ENCODE results near the gene TUBD1. TPM values are rescaled to one million over a fixed set of nuclear protein-coding genes. Genes with fewer than 3 reads are reported as not detected.

TUBD1 gene
- total RNA-seq, 2 experiments from 2014 or later = 12.3 to 13.8 TPM

- ChIA-PET POLR2A (interaction anchor here (0.5 to 3.6 kb wide), 8 partner anchors 10 to 281 kb away, joined by 3 to 47 read pairs (median 7); no protein-coding TSS in a partner anchor), CTCF (interaction anchor here (0.6 to 2.4 kb wide), 12 partner anchors 10 to 388 kb away, joined by 3 to 9 read pairs (median 4); no protein-coding TSS in a partner anchor)
- DNase-seq = no peak
- H3K36me3 Mint-ChIP-seq (ENCODE audit: low read depth) = peaks cover 18% of the 10 kb centered on the region
- H3K27me3 Mint-ChIP-seq = no peaks in the 10 kb centered on the region
- no peaks in the 10 kb centered on the region for H3K9me3 Mint-ChIP-seq
- H3K4me3 Mint-ChIP-seq = peak overlapping the region; percentile 71
- peaks cover 74% of the 10 kb centered on the region for H3K4me1 Mint-ChIP-seq
- peak overlapping the region; percentile 96 for H3K27ac Mint-ChIP-seq
Measured at GRCh38 chr17:59827721-59828477, 64.8 kb downstream of the TUBD1 start.

- H3K4me1 Mint-ChIP-seq = peaks cover 70% of the 10 kb centered on the region
Measured at GRCh38 chr17:59826706-59827453, 65.9 kb downstream of the TUBD1 start.

GRCh38 chr17:59825533-59826322, 67.0 kb downstream of the TUBD1 start:
- H3K4me3 Mint-ChIP-seq = peak overlapping the region; percentile 58
- ChIA-PET POLR2A (interaction anchor here (0.6 to 1.7 kb wide), 5 partner anchors 12 to 72 kb away, joined by 3 to 7 read pairs (median 5); no protein-coding TSS in a partner anchor), CTCF (interaction anchor here (1.0 to 1.3 kb wide), 4 partner anchors 11 to 72 kb away, joined by 3 to 5 read pairs (median 3); no protein-coding TSS in a partner anchor)
- H3K36me3 Mint-ChIP-seq (ENCODE audit: low read depth) = peaks cover 23% of the 10 kb centered on the region
- H3K4me1 Mint-ChIP-seq = peaks cover 62% of the 10 kb centered on the region
- H3K27me3 Mint-ChIP-seq = no peaks in the 10 kb centered on the region
- no peaks in the 10 kb centered on the region for H3K9me3 Mint-ChIP-seq
- DNase-seq = no peak
- peak overlapping the region; percentile 96 for H3K27ac Mint-ChIP-seq

More at GRCh38 chr17:59826706-59827453, 65.9 kb downstream of the TUBD1 start:
- DNase-seq = no peak
- peak overlapping the region; percentile 58 for H3K4me3 Mint-ChIP-seq
- H3K9me3 Mint-ChIP-seq = no peaks in the 10 kb centered on the region
- H3K27ac Mint-ChIP-seq = peak overlapping the region; percentile 96
- POLR2A ChIA-PET = interaction anchor here (0.7 to 3.6 kb wide), 5 partner anchors 11 to 41 kb away, joined by 4 to 47 read pairs (median 9); no protein-coding TSS in a partner anchor
- H3K36me3 Mint-ChIP-seq (ENCODE audit: low read depth) = peaks cover 25% of the 10 kb centered on the region
- H3K27me3 Mint-ChIP-seq = no peaks in the 10 kb centered on the region
- CTCF ChIA-PET = interaction anchor here (0.5 to 1.5 kb wide), 6 partner anchors 9 to 74 kb away, joined by 3 to 5 read pairs (median 4); no protein-coding TSS in a partner anchor

GRCh38 chr17:59815965-59816364, 76.8 kb downstream of the TUBD1 start:
- CTCF ChIA-PET = interaction anchor here (0.6 to 1.3 kb wide), 4 partner anchors 17 to 71 kb away, joined by 3 to 4 read pairs (median 4); no protein-coding TSS in a partner anchor
- no peak overlapping the region for H3K27ac Mint-ChIP-seq
- POLR2A ChIA-PET = no interaction called here
- H3K27me3 Mint-ChIP-seq = no peaks in the 10 kb centered on the region
- H3K9me3 Mint-ChIP-seq = peaks cover 3% of the 10 kb centered on the region
- peaks cover 31% of the 10 kb centered on the region for H3K4me1 Mint-ChIP-seq
- no peak overlapping the region for H3K4me3 Mint-ChIP-seq
- no peak for DNase-seq
- peaks cover 44% of the 10 kb centered on the region for H3K36me3 Mint-ChIP-seq (ENCODE audit: low read depth)

GRCh38 chr17:59814685-59815084, 78.1 kb downstream of the TUBD1 start:
- Mint-ChIP-seq H3K27ac (no peak overlapping the region), H3K9me3 (no peaks in the 10 kb centered on the region), H3K4me1 (peaks cover 22% of the 10 kb centered on the region), H3K4me3 (no peak overlapping the region), H3K36me3 (ENCODE audit: low read depth) (peaks cover 37% of the 10 kb centered on the region), H3K27me3 (no peaks in the 10 kb centered on the region)
- CTCF ChIA-PET = interaction anchor here (1.0 to 1.5 kb wide), 2 partner anchors 10 to 14 kb away, joined by 3 to 5 read pairs; no protein-coding TSS in a partner anchor
- POLR2A ChIA-PET = no interaction called here
- DNase-seq = no peak

- peaks cover 37% of the 10 kb centered on the region for H3K36me3 Mint-ChIP-seq (ENCODE audit: low read depth)
- POLR2A ChIA-PET = no interaction called here
- no peaks in the 10 kb centered on the region for H3K9me3 Mint-ChIP-seq
- H3K4me1 Mint-ChIP-seq = peaks cover 22% of the 10 kb centered on the region
- DNase-seq = no peak
- H3K4me3 Mint-ChIP-seq = no peak overlapping the region
- no peaks in the 10 kb centered on the region for H3K27me3 Mint-ChIP-seq
- CTCF ChIA-PET = interaction anchor here (1.0 to 1.5 kb wide), 2 partner anchors 11 to 15 kb away, joined by 3 to 5 read pairs; no protein-coding TSS in a partner anchor
- no peak overlapping the region for H3K27ac Mint-ChIP-seq
Measured at GRCh38 chr17:59814276-59814675, 78.5 kb downstream of the TUBD1 start.

- Mint-ChIP-seq H3K27me3 (no peaks in the 10 kb centered on the region), H3K4me1 (peaks cover 26% of the 10 kb centered on the region), H3K27ac (peak overlapping the region; percentile 57), H3K4me3 (no peak overlapping the region), H3K36me3 (ENCODE audit: low read depth) (peaks cover 45% of the 10 kb centered on the region), H3K9me3 (no peaks in the 10 kb centered on the region)
- ChIA-PET POLR2A (no interaction called here), CTCF (interaction anchor here (0.5 kb wide), 1 partner anchor 42 kb away, joined by 4 read pairs; no protein-coding TSS in a partner anchor)
- no peak for DNase-seq
Measured at GRCh38 chr17:59812139-59812538, 80.6 kb downstream of the TUBD1 start.

- DNase-seq = no peak
- H3K9me3 Mint-ChIP-seq = no peaks in the 10 kb centered on the region
- ChIA-PET POLR2A (no interaction called here), CTCF (interaction anchor here (1.2 to 2.1 kb wide), 2 partner anchors 9 to 22 kb away, joined by 4 to 5 read pairs; no protein-coding TSS in a partner anchor)
- H3K4me1 Mint-ChIP-seq = peaks cover 26% of the 10 kb centered on the region
- no peaks in the 10 kb centered on the region for H3K27me3 Mint-ChIP-seq
- H3K36me3 Mint-ChIP-seq (ENCODE audit: low read depth) = peaks cover 43% of the 10 kb centered on the region
- H3K4me3 Mint-ChIP-seq = no peak overlapping the region
- H3K27ac Mint-ChIP-seq = no peak overlapping the region
Measured at GRCh38 chr17:59811209-59811608, 81.5 kb downstream of the TUBD1 start.

- H3K27ac Mint-ChIP-seq = no peak overlapping the region
- ChIA-PET CTCF (interaction anchor here (1.2 to 2.1 kb wide), 2 partner anchors 9 to 22 kb away, joined by 4 to 5 read pairs; no protein-coding TSS in a partner anchor), POLR2A (no interaction called here)
- no peaks in the 10 kb centered on the region for H3K27me3 Mint-ChIP-seq
- no peaks in the 10 kb centered on the region for H3K9me3 Mint-ChIP-seq
- H3K4me3 Mint-ChIP-seq = no peak overlapping the region
- peaks cover 24% of the 10 kb centered on the region for H3K4me1 Mint-ChIP-seq
- no peak for DNase-seq
- H3K36me3 Mint-ChIP-seq (ENCODE audit: low read depth) = peaks cover 39% of the 10 kb centered on the region
Measured at GRCh38 chr17:59810894-59811153, 81.9 kb downstream of the TUBD1 start.

Small RNA genes lying within 50 kb of the gene (microRNA-seq; reads per million reads assigned to microRNA genes)
- gene MIR21 (ENCODE audit: borderline microRNAs expressed, borderline replicate concordance) = 665,476 reads per million, percentile 100 among the genes with 10 or more reads in this experiment

Other genes starting within 250 kb of the TUBD1 start
- 10 to 100 TPM; 20.5 to 22.9 TPM for gene PTRH2, start 185.5 kb downstream of the TUBD1 start, total RNA-seq
- gene VMP1, start 185.3 kb downstream of the TUBD1 start, total RNA-seq = 100 to 1,000 TPM; 194 to 213 TPM
- gene RPS6KB1, start 178 bp upstream of the TUBD1 start, total RNA-seq = 10 to 100 TPM; 46.7 to 50.3 TPM
- gene RNFT1, start 71.8 kb upstream of the TUBD1 start, total RNA-seq = 10 to 100 TPM; 16.6 to 18.2 TPM
- gene HEATR6, start 186.0 kb upstream of the TUBD1 start, total RNA-seq = 10 to 100 TPM; 18.7 to 19.0 TPM

Measured in activated CD4-positive, alpha-beta T cell treated with anti-CD3 and anti-CD28 coated beads, Interleukin-2, amount 10 ng/mL, durations not matched to agents 7 days and 5 days (primary cell).